ENCODE measurements around the gene CDH4. TPM values are rescaled to one million over a fixed set of nuclear protein-coding genes. Genes with fewer than 3 reads are reported as not detected.

The CDH4 gene
- polyA plus RNA-seq, 2 donors: 0.02 to 0.05 TPM

DNA sequence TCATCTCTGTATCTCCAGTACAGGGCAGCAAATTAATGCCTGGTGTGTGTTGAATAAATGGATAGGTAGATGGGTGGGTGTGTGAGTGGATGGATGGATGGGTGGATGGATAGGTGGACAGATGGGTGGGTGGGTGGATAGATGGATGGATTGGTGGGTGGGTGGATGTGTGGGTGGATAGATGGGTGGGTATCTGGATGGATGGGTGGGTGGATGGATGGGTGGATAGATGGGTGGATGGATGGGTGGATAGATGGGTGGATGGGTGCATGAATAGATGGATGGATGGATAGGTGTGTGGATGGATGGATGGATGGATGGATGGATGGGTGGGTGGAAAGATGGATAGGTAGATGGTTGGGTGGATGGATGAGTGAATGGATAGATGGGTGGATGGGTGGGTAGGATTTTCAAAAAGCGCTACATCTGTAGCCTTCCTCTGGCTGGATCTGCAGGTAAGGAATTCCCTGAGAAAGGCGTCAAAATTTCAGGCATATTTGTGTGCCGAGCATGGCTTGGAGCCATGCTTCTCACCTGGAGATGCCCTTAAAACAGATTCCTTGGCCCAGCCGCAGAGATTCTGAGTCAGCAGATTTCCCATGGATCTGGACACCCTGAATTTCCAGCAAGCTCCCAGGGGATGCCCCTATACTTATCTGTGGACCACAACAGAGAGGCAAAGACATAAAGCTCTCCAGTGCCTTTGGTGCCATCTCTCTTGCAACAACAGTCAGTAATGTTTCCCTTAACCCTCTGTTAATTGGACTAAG is 177.6 kb downstream of the CDH4 start:
- Histone ChIP-seq H3K27ac (ENCODE audit: low read depth in 2 of 2, low read length in 1 of 2) (no peak overlapping the region), H3K4me1 (ENCODE audit: control insufficient read depth in 2 of 2, insufficient read depth in 2 of 2, low read length in 1 of 2) (no peaks in the 10 kb centered on the region), H3K36me3 (ENCODE audit: control insufficient read depth in 2 of 2, insufficient read depth in 2 of 2, low read length in 1 of 2) (no peaks in the 10 kb centered on the region), H3K4me3 (ENCODE audit: low read depth in 1 of 2, low read length in 2 of 2) (no peak overlapping the region), H3K27me3 (ENCODE audit: control insufficient read depth in 1 of 2, insufficient read depth in 2 of 2, low read length in 2 of 2) (no peaks in the 10 kb centered on the region), H3K9me3 (ENCODE audit: control insufficient read depth in 2 of 2, insufficient read depth in 1 of 2, low read depth in 1 of 2, low read length in 1 of 2) (peaks cover 0 to 2% of the 10 kb centered on the region in 2 donors)
- 77 to 87% methylated on average over 4 of the region's 4 CpGs for WGBS, 2 donors

DNA sequence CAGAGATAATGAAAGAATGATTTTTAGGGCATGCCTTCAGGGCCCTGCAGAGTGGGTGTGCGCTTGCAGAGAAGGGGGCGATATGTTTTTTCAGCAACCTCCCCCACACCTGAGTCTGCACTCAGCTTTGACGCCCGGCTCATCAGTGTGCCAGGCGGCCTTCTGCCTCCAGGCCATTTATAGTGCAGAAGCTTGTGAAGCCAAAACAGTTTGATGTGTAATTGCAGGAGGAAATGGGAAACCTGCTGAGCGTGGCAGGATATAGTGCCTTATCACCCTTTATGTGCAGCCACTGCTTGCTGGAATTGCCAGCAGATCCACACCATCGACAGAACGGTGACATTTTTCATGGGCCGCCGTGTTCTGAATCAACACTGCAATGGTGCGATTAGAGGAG is 178.2 kb downstream of the CDH4 start:
- WGBS, 2 donors: 37 to 47% methylated on average over 11 of the region's 11 CpGs
- no peaks in the 10 kb centered on the region for H3K9me3 ChIP-seq (ENCODE audit: control insufficient read depth in 2 of 2, insufficient read depth in 1 of 2, low read depth in 1 of 2, low read length in 1 of 2)
- H3K27ac ChIP-seq (ENCODE audit: low read depth in 2 of 2, low read length in 1 of 2): no peak overlapping the region
- H3K4me1 ChIP-seq (ENCODE audit: control insufficient read depth in 2 of 2, insufficient read depth in 2 of 2, low read length in 1 of 2): no peaks in the 10 kb centered on the region
- no peak overlapping the region for H3K4me3 ChIP-seq (ENCODE audit: low read depth in 1 of 2, low read length in 2 of 2)
- H3K36me3 ChIP-seq (ENCODE audit: control insufficient read depth in 2 of 2, insufficient read depth in 2 of 2, low read length in 1 of 2): no peaks in the 10 kb centered on the region
- H3K27me3 ChIP-seq (ENCODE audit: control insufficient read depth in 1 of 2, insufficient read depth in 2 of 2, low read length in 2 of 2): no peaks in the 10 kb centered on the region

DNA sequence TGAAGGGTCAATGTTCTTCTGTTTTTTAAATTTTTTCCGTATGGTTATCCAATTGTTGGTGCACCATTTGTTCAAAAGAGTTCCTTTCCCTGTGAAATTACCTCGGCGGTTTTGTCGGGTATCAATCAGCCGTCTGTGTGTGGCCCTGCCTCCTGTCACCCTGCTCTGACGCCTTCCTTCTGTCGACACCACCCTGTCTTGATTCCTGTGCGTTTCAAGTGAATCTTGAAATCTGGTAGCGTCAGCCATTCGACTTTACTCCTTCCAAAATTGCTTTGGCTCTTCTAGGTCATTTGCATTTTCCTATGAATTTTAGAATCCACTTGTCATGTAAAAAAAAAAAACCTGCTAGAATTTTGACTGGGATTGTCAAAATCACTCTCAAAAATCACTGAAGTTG is 181.1 kb downstream of the CDH4 start:
- H3K4me3 ChIP-seq (ENCODE audit: low read depth in 1 of 2, low read length in 2 of 2): no peak overlapping the region
- peaks cover 0 to 2% of the 10 kb centered on the region in 2 donors for H3K9me3 ChIP-seq (ENCODE audit: control insufficient read depth in 2 of 2, insufficient read depth in 1 of 2, low read depth in 1 of 2, low read length in 1 of 2)
- H3K27me3 ChIP-seq (ENCODE audit: control insufficient read depth in 1 of 2, insufficient read depth in 2 of 2, low read length in 2 of 2): no peaks in the 10 kb centered on the region
- H3K36me3 ChIP-seq (ENCODE audit: control insufficient read depth in 2 of 2, insufficient read depth in 2 of 2, low read length in 1 of 2): no peaks in the 10 kb centered on the region
- H3K4me1 ChIP-seq (ENCODE audit: control insufficient read depth in 2 of 2, insufficient read depth in 2 of 2, low read length in 1 of 2): no peaks in the 10 kb centered on the region
- WGBS, 2 donors: 58 to 59% methylated on average over 10 of the region's 10 CpGs
- no peak overlapping the region for H3K27ac ChIP-seq (ENCODE audit: low read depth in 2 of 2, low read length in 1 of 2)

DNA sequence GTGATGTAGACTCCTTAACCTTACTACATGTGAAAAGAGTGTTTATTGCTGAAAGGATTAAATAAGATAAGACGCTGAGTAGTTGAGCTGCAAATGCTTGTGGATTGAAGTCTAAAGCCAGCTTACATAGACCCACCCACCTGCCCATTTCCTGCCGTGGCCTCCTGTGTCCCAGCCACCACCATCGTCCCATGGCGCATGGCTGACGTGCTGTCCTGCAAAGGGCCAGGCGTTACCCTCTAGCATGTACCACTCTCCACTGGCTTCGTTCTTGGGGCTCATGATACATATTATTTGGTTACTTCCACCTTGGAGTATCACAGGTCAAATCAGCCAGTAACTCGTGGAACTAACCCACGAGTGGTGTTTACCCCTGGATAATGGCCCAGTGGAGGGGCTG is 181.8 kb downstream of the CDH4 start:
- Histone ChIP-seq H3K4me3 (ENCODE audit: low read depth in 1 of 2, low read length in 2 of 2) (no peak overlapping the region), H3K9me3 (ENCODE audit: control insufficient read depth in 2 of 2, insufficient read depth in 1 of 2, low read depth in 1 of 2, low read length in 1 of 2) (peaks cover 0 to 2% of the 10 kb centered on the region in 2 donors), H3K27me3 (ENCODE audit: control insufficient read depth in 1 of 2, insufficient read depth in 2 of 2, low read length in 2 of 2) (no peaks in the 10 kb centered on the region), H3K27ac (ENCODE audit: low read depth in 2 of 2, low read length in 1 of 2) (no peak overlapping the region), H3K4me1 (ENCODE audit: control insufficient read depth in 2 of 2, insufficient read depth in 2 of 2, low read length in 1 of 2) (no peaks in the 10 kb centered on the region), H3K36me3 (ENCODE audit: control insufficient read depth in 2 of 2, insufficient read depth in 2 of 2, low read length in 1 of 2) (no peaks in the 10 kb centered on the region)
- 71 to 75% methylated on average over 9 of the region's 9 CpGs for WGBS, 2 donors

DNA sequence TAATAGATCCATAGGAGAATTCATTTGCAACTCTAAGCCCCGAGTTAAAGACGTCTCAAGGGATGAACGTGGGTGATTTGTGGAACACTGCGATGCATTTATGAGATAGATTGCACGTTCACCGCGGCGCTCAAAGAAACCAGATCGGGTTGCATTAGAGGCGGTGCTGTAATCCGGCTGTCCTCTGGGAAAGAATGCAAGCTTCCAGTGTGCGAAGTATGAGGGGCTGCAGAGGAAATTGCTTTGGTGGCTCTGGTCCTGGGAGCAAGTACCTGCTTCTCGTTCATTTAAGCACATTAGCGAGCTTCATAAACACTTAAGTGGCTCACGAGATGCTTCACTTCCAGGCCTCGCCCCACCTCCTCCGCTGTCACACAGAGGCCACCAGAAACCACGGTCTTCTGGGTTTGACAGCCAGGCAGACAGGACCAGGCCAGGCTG is 182.3 kb downstream of the CDH4 start:
- 44 to 58% methylated on average over 18 of the region's 18 CpGs for WGBS, 2 donors
- no peak overlapping the region for H3K4me3 ChIP-seq (ENCODE audit: low read depth in 1 of 2, low read length in 2 of 2)
- peaks cover 0 to 2% of the 10 kb centered on the region in 2 donors for H3K9me3 ChIP-seq (ENCODE audit: control insufficient read depth in 2 of 2, insufficient read depth in 1 of 2, low read depth in 1 of 2, low read length in 1 of 2)
- H3K36me3 ChIP-seq (ENCODE audit: control insufficient read depth in 2 of 2, insufficient read depth in 2 of 2, low read length in 1 of 2): no peaks in the 10 kb centered on the region
- no peaks in the 10 kb centered on the region for H3K4me1 ChIP-seq (ENCODE audit: control insufficient read depth in 2 of 2, insufficient read depth in 2 of 2, low read length in 1 of 2)
- H3K27me3 ChIP-seq (ENCODE audit: control insufficient read depth in 1 of 2, insufficient read depth in 2 of 2, low read length in 2 of 2): no peaks in the 10 kb centered on the region
- no peak overlapping the region for H3K27ac ChIP-seq (ENCODE audit: low read depth in 2 of 2, low read length in 1 of 2)

DNA sequence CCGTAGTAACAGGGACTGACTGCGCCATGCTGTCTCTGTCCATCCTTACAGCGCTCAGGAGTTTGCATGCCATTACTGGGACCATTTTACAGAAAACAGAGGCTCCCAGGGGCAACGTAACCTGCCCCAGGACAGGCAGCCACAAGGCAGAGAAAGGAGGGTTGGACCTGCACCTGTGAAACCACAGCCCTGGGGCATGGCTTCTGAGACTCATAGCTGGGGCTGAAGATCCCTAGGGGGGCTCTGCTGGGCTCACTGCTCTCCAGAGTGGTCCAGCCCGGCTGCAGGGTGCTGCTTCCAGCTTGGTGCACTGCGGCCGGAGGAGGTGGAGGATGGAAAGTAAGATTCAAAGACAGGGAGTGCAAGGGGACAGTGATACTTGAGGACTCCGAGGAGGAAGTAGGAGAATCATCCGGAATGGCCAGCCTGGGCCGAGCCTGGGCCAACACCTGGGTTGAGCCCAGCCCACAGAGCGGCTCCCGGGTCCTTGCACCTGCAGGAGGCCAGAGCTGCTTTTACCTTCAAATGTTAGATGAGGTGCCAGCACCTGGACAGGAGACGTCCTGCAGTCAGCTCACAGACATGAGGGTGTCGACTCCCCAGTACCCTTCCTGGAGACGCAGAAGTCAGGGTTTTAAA is 183.2 kb downstream of the CDH4 start:
- Histone ChIP-seq H3K4me1 (ENCODE audit: control insufficient read depth in 2 of 2, insufficient read depth in 2 of 2, low read length in 1 of 2) (no peaks in the 10 kb centered on the region), H3K36me3 (ENCODE audit: control insufficient read depth in 2 of 2, insufficient read depth in 2 of 2, low read length in 1 of 2) (no peaks in the 10 kb centered on the region), H3K27me3 (ENCODE audit: control insufficient read depth in 1 of 2, insufficient read depth in 2 of 2, low read length in 2 of 2) (no peaks in the 10 kb centered on the region), H3K27ac (ENCODE audit: low read depth in 2 of 2, low read length in 1 of 2) (no peak overlapping the region), H3K9me3 (ENCODE audit: control insufficient read depth in 2 of 2, insufficient read depth in 1 of 2, low read depth in 1 of 2, low read length in 1 of 2) (peaks cover 0 to 2% of the 10 kb centered on the region in 2 donors), H3K4me3 (ENCODE audit: low read depth in 1 of 2, low read length in 2 of 2) (no peak overlapping the region)
- WGBS, 2 donors: 79 to 85% methylated on average over 15 of the region's 15 CpGs

DNA sequence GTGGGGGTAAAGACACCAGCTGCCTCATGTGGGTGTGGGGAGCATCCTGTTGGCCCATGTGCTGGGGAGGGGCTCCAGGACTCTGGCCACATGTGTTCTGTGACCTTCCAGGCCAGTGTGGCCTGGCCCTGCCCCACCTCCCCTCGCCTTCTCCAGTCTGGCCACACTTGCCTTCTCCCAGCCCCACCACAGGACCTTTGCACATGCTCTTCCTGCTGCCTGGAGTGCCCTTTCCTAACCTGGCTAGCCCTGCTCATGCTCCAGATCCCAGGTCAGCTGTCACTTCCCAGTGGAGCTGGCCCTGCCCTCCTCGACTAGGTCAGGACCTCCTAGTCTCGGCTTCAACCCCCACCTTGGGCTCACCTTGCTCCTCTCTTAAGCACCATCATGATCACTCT is 183.8 kb downstream of the CDH4 start:
- Histone ChIP-seq H3K27ac (ENCODE audit: low read depth in 2 of 2, low read length in 1 of 2) (no peak overlapping the region), H3K4me3 (ENCODE audit: low read depth in 1 of 2, low read length in 2 of 2) (no peak overlapping the region), H3K4me1 (ENCODE audit: control insufficient read depth in 2 of 2, insufficient read depth in 2 of 2, low read length in 1 of 2) (no peaks in the 10 kb centered on the region), H3K9me3 (ENCODE audit: control insufficient read depth in 2 of 2, insufficient read depth in 1 of 2, low read depth in 1 of 2, low read length in 1 of 2) (peaks cover 0 to 2% of the 10 kb centered on the region in 2 donors), H3K27me3 (ENCODE audit: control insufficient read depth in 1 of 2, insufficient read depth in 2 of 2, low read length in 2 of 2) (no peaks in the 10 kb centered on the region), H3K36me3 (ENCODE audit: control insufficient read depth in 2 of 2, insufficient read depth in 2 of 2, low read length in 1 of 2) (no peaks in the 10 kb centered on the region)
- 71 to 75% methylated on average over 3 of the region's 3 CpGs for WGBS, 2 donors

DNA sequence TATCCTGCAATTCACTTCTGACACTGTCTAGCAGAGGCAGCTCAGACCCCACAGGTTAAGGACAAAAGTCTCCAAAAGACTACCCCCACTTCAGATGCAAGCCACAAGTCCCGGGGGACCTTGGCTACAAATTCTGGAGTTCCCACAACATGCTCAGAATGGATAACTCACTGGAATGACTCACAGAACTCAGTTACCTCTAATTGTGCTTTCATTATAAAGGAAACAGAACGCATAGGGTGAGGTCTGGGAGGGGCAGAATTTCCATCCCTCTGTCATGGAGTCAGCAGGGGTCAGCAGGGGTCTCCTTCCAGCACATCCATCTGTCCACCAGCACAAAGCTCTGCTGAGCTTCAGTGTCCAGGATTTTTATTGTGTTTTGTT is 184.2 kb downstream of the CDH4 start:
- no peaks in the 10 kb centered on the region for H3K4me1 ChIP-seq (ENCODE audit: control insufficient read depth in 2 of 2, insufficient read depth in 2 of 2, low read length in 1 of 2)
- no peak overlapping the region for H3K4me3 ChIP-seq (ENCODE audit: low read depth in 1 of 2, low read length in 2 of 2)
- WGBS, 2 donors: 31 to 51% methylated on average over 2 of the region's 2 CpGs
- H3K27me3 ChIP-seq (ENCODE audit: control insufficient read depth in 1 of 2, insufficient read depth in 2 of 2, low read length in 2 of 2): no peaks in the 10 kb centered on the region
- H3K27ac ChIP-seq (ENCODE audit: low read depth in 2 of 2, low read length in 1 of 2): no peak overlapping the region
- H3K9me3 ChIP-seq (ENCODE audit: control insufficient read depth in 2 of 2, insufficient read depth in 1 of 2, low read depth in 1 of 2, low read length in 1 of 2): peaks cover 0 to 2% of the 10 kb centered on the region in 2 donors
- no peaks in the 10 kb centered on the region for H3K36me3 ChIP-seq (ENCODE audit: control insufficient read depth in 2 of 2, insufficient read depth in 2 of 2, low read length in 1 of 2)

DNA sequence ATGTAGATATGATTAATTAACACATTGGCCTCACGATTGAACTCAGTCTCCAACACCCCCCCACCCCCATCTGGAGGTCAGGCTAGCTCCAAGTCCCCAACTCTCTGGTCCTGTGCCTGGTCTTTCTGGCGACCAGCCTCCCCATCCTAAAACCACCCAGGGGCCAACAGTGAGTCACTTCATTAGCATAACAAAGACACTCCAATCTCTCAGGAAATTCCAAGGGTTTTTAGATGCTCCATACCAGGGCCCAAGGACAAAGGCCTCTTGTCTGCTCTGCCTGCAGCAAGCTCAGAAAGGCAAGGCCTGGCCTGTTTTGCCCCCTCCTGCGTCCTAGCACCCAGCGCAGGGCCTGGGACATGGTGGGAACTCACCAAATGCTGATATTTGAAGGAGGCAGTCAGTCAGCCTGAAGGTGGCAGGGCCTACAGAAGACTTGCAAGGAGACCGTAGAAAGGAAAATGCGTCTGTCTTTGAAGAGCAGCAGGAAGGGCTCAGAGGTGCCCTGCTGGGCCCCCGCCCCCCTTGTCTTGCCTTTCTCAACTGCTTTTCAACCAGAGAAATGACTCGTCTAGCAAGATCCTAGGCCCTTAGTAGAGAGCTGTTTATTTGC is 184.7 kb downstream of the CDH4 start:
- Histone ChIP-seq H3K27ac (ENCODE audit: low read depth in 2 of 2, low read length in 1 of 2) (no peak overlapping the region), H3K27me3 (ENCODE audit: control insufficient read depth in 1 of 2, insufficient read depth in 2 of 2, low read length in 2 of 2) (no peaks in the 10 kb centered on the region), H3K4me3 (ENCODE audit: low read depth in 1 of 2, low read length in 2 of 2) (no peak overlapping the region), H3K36me3 (ENCODE audit: control insufficient read depth in 2 of 2, insufficient read depth in 2 of 2, low read length in 1 of 2) (no peaks in the 10 kb centered on the region), H3K9me3 (ENCODE audit: control insufficient read depth in 2 of 2, insufficient read depth in 1 of 2, low read depth in 1 of 2, low read length in 1 of 2) (peaks cover 0 to 2% of the 10 kb centered on the region in 2 donors), H3K4me1 (ENCODE audit: control insufficient read depth in 2 of 2, insufficient read depth in 2 of 2, low read length in 1 of 2) (no peaks in the 10 kb centered on the region)
- WGBS, 2 donors: 25 to 32% methylated on average over 8 of the region's 8 CpGs
